H1 (cell line): ENCODE measurements around the gene NUAK1. TPM values are rescaled to one million over a fixed set of nuclear protein-coding genes. Genes with fewer than 3 reads are reported as not detected.

Experiments
- HDAC6 ChIP-seq: IDR thresholded peaks from one replicate; pipeline ENCODE4 v1.7.1; 2012; ENCODE audit warnings: low read depth, mild to moderate bottlenecking, inconsistent platforms, low read length, moderate library complexity
- POLR2A ChIP-seq, 2 experiments: IDR thresholded peaks; 1 replicate in 1 of 2; 2 replicates in 1 of 2; pipeline ENCODE4 v1.6.1; 2011; ENCODE audit warnings: low read depth in 2 of 2, low read length in 2 of 2, mild to moderate bottlenecking in 2 of 2; ENCODE audit errors: control extremely low read depth in 1 of 2
- TCF12 ChIP-seq: IDR thresholded peaks from 2 replicates; pipeline ENCODE4 v1.6.1; 2011; ENCODE audit warnings: low read depth, mild to moderate bottlenecking, low read length
- polyA plus RNA-seq, 7 experiments: library from polyadenylated mRNA; depleted of rRNA in 3 of 7; stranded (reverse) in 5 of 7; unstranded in 2 of 7; fragments of >200 nt in 5 of 7; fragments of 200-250 nt in 2 of 7; gene quantifications; 1 replicate in 5 of 7; 2 replicates in 1 of 7; 4 replicates in 1 of 7; pipeline versions ENCODE4 v1.2.1 to v1.2.3, GENCODE V29; 2011 to 2013; ENCODE audit warnings: missing spikeins in 2 of 7, mixed read lengths in 2 of 7
- total RNA-seq: library from RNA; stranded (reverse); fragmentation: NEBNext Ultra II Directional; extraction: Animal tissue kit (Norgen Biotek cat#: 25700); gene quantifications from 2 replicates; pipeline ENCODE4 v1.2.1, GENCODE V29; 2021
- TF ChIP-seq, protein P1 (sequence below): fragments of 300-600 bp; sonication (generic); IDR thresholded peaks from 2 replicates; pipeline ENCODE4 v1.7.1; 2012; ENCODE audit warnings: low read length, moderate library complexity, mild to moderate bottlenecking, inconsistent platforms; ENCODE audit not compliant: insufficient replicate concordance

NUAK1 gene
- total and polyA plus RNA-seq, 2 of the 8 experiments (the other 6 are each of a cell fraction or from before 2014, with no cell fraction given): 6.7 to 18.2 TPM

DNA sequence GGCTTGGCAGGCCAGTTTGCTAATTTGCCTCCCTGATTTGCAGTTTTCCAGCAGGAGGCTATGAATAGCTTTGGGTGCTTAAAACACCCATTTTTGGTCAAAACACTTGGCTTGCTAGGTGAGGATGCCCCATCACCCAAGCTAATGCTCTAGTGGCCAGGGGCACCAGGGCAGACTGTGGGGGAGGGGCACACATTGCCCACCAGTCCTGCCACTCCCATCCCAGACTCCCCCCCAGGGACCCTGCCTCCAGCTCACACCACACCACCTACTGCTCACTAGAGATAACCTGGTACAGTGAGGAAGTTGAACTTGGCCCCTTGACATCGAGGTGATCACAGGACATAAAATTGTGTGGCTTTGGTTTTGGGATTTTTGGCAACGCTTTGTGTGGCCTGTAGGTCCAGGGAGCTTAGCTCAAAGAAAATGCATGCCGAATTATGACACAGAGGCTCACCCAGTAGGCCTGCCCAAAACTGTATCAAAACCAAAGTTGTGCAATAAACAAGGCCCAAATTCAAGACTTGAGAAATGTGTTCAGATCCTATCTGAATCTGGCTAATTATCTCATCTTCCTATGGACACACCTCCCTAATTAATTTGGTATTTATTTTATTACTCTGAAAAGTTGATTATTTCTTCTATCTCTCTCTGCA is 4.3 kb downstream of the NUAK1 start (continued):
- TF ChIP-seq, protein P1, sequence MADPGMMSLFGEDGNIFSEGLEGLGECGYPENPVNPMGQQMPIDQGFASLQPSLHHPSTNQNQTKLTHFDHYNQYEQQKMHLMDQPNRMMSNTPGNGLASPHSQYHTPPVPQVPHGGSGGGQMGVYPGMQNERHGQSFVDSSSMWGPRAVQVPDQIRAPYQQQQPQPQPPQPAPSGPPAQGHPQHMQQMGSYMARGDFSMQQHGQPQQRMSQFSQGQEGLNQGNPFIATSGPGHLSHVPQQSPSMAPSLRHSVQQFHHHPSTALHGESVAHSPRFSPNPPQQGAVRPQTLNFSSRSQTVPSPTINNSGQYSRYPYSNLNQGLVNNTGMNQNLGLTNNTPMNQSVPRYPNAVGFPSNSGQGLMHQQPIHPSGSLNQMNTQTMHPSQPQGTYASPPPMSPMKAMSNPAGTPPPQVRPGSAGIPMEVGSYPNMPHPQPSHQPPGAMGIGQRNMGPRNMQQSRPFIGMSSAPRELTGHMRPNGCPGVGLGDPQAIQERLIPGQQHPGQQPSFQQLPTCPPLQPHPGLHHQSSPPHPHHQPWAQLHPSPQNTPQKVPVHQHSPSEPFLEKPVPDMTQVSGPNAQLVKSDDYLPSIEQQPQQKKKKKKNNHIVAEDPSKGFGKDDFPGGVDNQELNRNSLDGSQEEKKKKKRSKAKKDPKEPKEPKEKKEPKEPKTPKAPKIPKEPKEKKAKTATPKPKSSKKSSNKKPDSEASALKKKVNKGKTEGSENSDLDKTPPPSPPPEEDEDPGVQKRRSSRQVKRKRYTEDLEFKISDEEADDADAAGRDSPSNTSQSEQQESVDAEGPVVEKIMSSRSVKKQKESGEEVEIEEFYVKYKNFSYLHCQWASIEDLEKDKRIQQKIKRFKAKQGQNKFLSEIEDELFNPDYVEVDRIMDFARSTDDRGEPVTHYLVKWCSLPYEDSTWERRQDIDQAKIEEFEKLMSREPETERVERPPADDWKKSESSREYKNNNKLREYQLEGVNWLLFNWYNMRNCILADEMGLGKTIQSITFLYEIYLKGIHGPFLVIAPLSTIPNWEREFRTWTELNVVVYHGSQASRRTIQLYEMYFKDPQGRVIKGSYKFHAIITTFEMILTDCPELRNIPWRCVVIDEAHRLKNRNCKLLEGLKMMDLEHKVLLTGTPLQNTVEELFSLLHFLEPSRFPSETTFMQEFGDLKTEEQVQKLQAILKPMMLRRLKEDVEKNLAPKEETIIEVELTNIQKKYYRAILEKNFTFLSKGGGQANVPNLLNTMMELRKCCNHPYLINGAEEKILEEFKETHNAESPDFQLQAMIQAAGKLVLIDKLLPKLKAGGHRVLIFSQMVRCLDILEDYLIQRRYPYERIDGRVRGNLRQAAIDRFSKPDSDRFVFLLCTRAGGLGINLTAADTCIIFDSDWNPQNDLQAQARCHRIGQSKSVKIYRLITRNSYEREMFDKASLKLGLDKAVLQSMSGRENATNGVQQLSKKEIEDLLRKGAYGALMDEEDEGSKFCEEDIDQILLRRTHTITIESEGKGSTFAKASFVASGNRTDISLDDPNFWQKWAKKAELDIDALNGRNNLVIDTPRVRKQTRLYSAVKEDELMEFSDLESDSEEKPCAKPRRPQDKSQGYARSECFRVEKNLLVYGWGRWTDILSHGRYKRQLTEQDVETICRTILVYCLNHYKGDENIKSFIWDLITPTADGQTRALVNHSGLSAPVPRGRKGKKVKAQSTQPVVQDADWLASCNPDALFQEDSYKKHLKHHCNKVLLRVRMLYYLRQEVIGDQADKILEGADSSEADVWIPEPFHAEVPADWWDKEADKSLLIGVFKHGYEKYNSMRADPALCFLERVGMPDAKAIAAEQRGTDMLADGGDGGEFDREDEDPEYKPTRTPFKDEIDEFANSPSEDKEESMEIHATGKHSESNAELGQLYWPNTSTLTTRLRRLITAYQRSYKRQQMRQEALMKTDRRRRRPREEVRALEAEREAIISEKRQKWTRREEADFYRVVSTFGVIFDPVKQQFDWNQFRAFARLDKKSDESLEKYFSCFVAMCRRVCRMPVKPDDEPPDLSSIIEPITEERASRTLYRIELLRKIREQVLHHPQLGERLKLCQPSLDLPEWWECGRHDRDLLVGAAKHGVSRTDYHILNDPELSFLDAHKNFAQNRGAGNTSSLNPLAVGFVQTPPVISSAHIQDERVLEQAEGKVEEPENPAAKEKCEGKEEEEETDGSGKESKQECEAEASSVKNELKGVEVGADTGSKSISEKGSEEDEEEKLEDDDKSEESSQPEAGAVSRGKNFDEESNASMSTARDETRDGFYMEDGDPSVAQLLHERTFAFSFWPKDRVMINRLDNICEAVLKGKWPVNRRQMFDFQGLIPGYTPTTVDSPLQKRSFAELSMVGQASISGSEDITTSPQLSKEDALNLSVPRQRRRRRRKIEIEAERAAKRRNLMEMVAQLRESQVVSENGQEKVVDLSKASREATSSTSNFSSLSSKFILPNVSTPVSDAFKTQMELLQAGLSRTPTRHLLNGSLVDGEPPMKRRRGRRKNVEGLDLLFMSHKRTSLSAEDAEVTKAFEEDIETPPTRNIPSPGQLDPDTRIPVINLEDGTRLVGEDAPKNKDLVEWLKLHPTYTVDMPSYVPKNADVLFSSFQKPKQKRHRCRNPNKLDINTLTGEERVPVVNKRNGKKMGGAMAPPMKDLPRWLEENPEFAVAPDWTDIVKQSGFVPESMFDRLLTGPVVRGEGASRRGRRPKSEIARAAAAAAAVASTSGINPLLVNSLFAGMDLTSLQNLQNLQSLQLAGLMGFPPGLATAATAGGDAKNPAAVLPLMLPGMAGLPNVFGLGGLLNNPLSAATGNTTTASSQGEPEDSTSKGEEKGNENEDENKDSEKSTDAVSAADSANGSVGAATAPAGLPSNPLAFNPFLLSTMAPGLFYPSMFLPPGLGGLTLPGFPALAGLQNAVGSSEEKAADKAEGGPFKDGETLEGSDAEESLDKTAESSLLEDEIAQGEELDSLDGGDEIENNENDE: no peak
- TF ChIP-seq TCF12 (no peak), HDAC6 (no peak), POLR2A (IDR thresholded peaks at IDR 0.05; ENCODE audit: control extremely low read depth in 1 of 2, low read depth in 2 of 2, low read length in 2 of 2) (no peak)
